ENCODE data around the gene MTMR6. TPM values are rescaled to one million over a fixed set of nuclear protein-coding genes. Genes with fewer than 3 reads are reported as not detected.

Gene MTMR6
- 6.3 to 10.4 TPM (median 9.4 TPM) in 5 replicates for total RNA-seq (2022; extraction: Qiagen RNA extraction; ENCODE audit: low read depth)

GRCh38 chr13:25286969-25287961, at the start of gene MTMR6:
MTMR6 (minus strand) TSS chr13:25287488; CDS start chr13:25287247, 241 bp downstream.

DNA sequence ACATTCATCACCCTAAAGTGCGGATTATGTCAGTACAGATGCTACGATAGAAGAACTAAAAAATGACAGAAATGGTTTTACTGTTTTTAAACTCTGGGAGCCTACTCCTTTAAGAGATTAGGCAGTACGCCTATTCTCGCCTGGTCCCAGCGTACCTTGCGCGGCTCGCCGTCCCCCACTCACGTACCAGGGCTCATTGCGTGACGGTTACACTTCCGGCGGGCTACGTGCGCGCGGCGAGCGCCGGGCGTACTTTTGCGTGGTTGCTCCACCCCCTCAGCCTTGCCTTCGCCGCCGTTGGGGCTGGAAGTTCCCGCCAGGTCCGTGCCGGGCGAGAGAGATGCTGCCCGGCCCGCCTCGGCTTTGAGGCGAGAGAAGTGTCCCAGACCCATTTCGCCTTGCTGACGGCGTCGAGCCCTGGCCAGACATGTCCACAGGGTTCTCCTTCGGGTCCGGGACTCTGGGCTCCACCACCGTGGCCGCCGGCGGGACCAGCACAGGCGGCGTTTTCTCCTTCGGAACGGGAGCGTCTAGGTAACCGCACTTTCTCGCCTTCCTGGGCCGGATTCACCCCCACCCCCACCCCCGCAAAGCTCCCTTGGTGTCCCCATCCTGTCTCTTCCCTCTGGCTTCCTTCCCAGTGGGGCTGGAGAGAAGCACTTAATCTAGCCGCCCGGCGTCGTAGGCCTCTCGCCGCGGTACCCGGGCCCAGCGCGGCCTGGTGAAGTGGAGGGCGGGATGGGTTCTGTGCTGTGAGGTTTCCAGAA, 14.2 kb upstream of the MTMR6 start, which contains the start of gene NUP58:
TSS of gene NUP58 (plus strand) at position 279 of the 767 bp plus-strand sequence. CDS start at position 428, 149 bp downstream.

Other genes with a start within 250 kb of the MTMR6 start
- 0.10 to 0.20 TPM (median 0.16 TPM) in 5 replicates for gene PABPC3, start 191.4 kb downstream of the MTMR6 start, total RNA-seq (2022; extraction: Qiagen RNA extraction; ENCODE audit: low read depth)
- gene AMER2, start 115.2 kb downstream of the MTMR6 start, total RNA-seq (2022; extraction: Qiagen RNA extraction; ENCODE audit: low read depth) = not detected in 5 replicates
- gene NUP58, start 14.1 kb upstream of the MTMR6 start, total RNA-seq (2022; extraction: Qiagen RNA extraction; ENCODE audit: low read depth) = 17.5 to 20.4 TPM (median 18.6 TPM) in 5 replicates
- gene ATP8A2, start 84.5 kb upstream of the MTMR6 start, total RNA-seq (2022; extraction: Qiagen RNA extraction; ENCODE audit: low read depth) = 0.01 TPM in 1 of 5 replicates, not detected in the others

Measured in A549 treated with GW870086 at 1 μM for 4 hours (cell line).